ENCODE measurements around the gene ADORA3.

Gene ADORA3

GRCh38 chr1:111462370-111463028 lies 40.9 kb downstream of the ADORA3 start:
- Histone ChIP-seq H3K9ac (ENCODE audit: low read length) (no peak overlapping the region), H3K36me3 (ENCODE audit: control insufficient read depth in 1 of 2, insufficient read depth in 2 of 2, low read depth in 1 of 2, low read length in 2 of 2) (peaks cover 6 to 63% of the 10 kb centered on the region in 2 experiments), H3K27me3 (ENCODE audit: control insufficient read depth in 1 of 2, insufficient read depth in 1 of 2, low read length in 2 of 2) (no peaks in the 10 kb centered on the region), H3K23ac (ENCODE audit: low read length in 2 of 2) (no peak overlapping the region), H3K27ac (ENCODE audit: low read length, poor library complexity, severe bottlenecking) (peak overlapping the region; percentile 72), H2BK15ac (ENCODE audit: low read depth, poor library complexity, severe bottlenecking) (no peak overlapping the region), H2BK5ac (ENCODE audit: low read depth, low read length, poor library complexity, severe bottlenecking) (no peak overlapping the region), H2AFZ (ENCODE audit: low read depth, low read length) (no peak overlapping the region), H3K9me3 (ENCODE audit: control insufficient read depth, low read length) (no peaks in the 10 kb centered on the region), H3K4ac (ENCODE audit: low read depth in 1 of 2, low read length in 2 of 2) (no peak overlapping the region), H3K18ac (ENCODE audit: low read depth in 1 of 2, low read length in 2 of 2) (no peak overlapping the region), H3K14ac (ENCODE audit: low read length in 2 of 2) (no peak overlapping the region), H2BK12ac (ENCODE audit: low read length in 2 of 2) (no peak overlapping the region), H2AK5ac (ENCODE audit: low read length, severe bottlenecking) (no peak overlapping the region), H4K91ac (ENCODE audit: low read length) (no peak overlapping the region), H4K8ac (ENCODE audit: low read length) (no peak overlapping the region), H2BK120ac (ENCODE audit: low read depth, low read length) (no peak overlapping the region), H3K4me1 (ENCODE audit: control insufficient read depth, insufficient read depth, low read depth, low read length) (no peaks in the 10 kb centered on the region), H3K4me2 (ENCODE audit: low read length, poor library complexity, severe bottlenecking) (no peak overlapping the region), H3K79me1 (replicated peaks; ENCODE audit: low read length, poor library complexity, severe bottlenecking) (peaks cover 8% of the 10 kb centered on the region), H3K4me3 (ENCODE audit: insufficient read depth in 1 of 2, low read depth in 1 of 2, low read length in 2 of 2) (no peak overlapping the region)
- 75% methylated on average over 1 of the region's 4 CpGs for WGBS
- no peak for DNase-seq

DNA sequence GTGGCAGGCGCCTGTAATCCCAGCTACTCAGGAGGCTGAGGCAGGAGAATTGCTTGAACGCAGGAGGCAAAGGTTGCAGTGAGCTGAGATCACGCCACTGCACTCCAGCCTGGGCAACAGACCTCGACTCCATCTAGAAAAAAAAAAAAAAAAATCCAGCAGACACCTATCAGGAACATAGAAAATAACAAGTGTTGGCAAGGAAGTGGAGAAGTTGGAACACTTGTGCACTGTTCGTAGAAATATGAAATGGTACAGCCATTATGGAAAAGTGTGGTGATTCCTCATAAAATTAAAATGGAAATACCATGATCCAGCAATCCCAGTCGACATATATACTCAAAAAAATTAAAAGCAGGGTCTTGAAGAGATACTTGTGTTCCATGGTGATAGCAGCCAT lies 41.7 kb downstream of the ADORA3 start:
- Histone ChIP-seq H3K27ac (ENCODE audit: low read length, poor library complexity, severe bottlenecking) (peak overlapping the region; percentile 26), H3K4me3 (ENCODE audit: insufficient read depth in 1 of 2, low read depth in 1 of 2, low read length in 2 of 2) (no peak overlapping the region), H3K23ac (ENCODE audit: low read length in 2 of 2) (no peak overlapping the region), H3K79me1 (replicated peaks; ENCODE audit: low read length, poor library complexity, severe bottlenecking) (peaks cover 10% of the 10 kb centered on the region), H3K9me3 (ENCODE audit: control insufficient read depth, low read length) (no peaks in the 10 kb centered on the region), H2BK15ac (ENCODE audit: low read depth, poor library complexity, severe bottlenecking) (no peak overlapping the region), H3K27me3 (ENCODE audit: control insufficient read depth in 1 of 2, insufficient read depth in 1 of 2, low read length in 2 of 2) (no peaks in the 10 kb centered on the region), H4K8ac (ENCODE audit: low read length) (no peak overlapping the region), H3K18ac (ENCODE audit: low read depth in 1 of 2, low read length in 2 of 2) (no peak overlapping the region), H2AFZ (ENCODE audit: low read depth, low read length) (no peak overlapping the region), H3K14ac (ENCODE audit: low read length in 2 of 2) (no peak overlapping the region), H3K9ac (ENCODE audit: low read length) (no peak overlapping the region), H3K4me1 (ENCODE audit: control insufficient read depth, insufficient read depth, low read depth, low read length) (no peaks in the 10 kb centered on the region), H2BK5ac (ENCODE audit: low read depth, low read length, poor library complexity, severe bottlenecking) (no peak overlapping the region), H2BK12ac (ENCODE audit: low read length in 2 of 2) (no peak overlapping the region), H4K91ac (ENCODE audit: low read length) (no peak overlapping the region), H3K36me3 (ENCODE audit: control insufficient read depth in 1 of 2, insufficient read depth in 2 of 2, low read depth in 1 of 2, low read length in 2 of 2) (peaks cover 9 to 71% of the 10 kb centered on the region in 2 experiments), H2AK5ac (ENCODE audit: low read length, severe bottlenecking) (no peak overlapping the region), H2BK120ac (ENCODE audit: low read depth, low read length) (no peak overlapping the region), H3K4ac (ENCODE audit: low read depth in 1 of 2, low read length in 2 of 2) (no peak overlapping the region), H3K4me2 (ENCODE audit: low read length, poor library complexity, severe bottlenecking) (no peak overlapping the region)
- no peak for DNase-seq
- WGBS, result 100% methylated on average over 2 of the region's 6 CpGs

- H3K36me3 ChIP-seq (ENCODE audit: control insufficient read depth in 1 of 2, insufficient read depth in 2 of 2, low read depth in 1 of 2, low read length in 2 of 2), result peaks cover 9 to 93% of the 10 kb centered on the region in 2 experiments
- H3K14ac ChIP-seq (ENCODE audit: low read length in 2 of 2), result no peak overlapping the region
- no peak for DNase-seq
- H3K4me1 ChIP-seq (ENCODE audit: control insufficient read depth, insufficient read depth, low read depth, low read length), result peaks cover 3% of the 10 kb centered on the region
- H4K8ac ChIP-seq (ENCODE audit: low read length), result no peak overlapping the region
- H2BK120ac ChIP-seq (ENCODE audit: low read depth, low read length), result no peak overlapping the region
- no peak overlapping the region for H2AK5ac ChIP-seq (ENCODE audit: low read length, severe bottlenecking)
- no CpG with 5 or more reads among the region's 3 CpGs for WGBS
- H3K18ac ChIP-seq (ENCODE audit: low read depth in 1 of 2, low read length in 2 of 2), result no peak overlapping the region
- no peak overlapping the region for H2AFZ ChIP-seq (ENCODE audit: low read depth, low read length)
- no peak overlapping the region for H4K91ac ChIP-seq (ENCODE audit: low read length)
- H3K23ac ChIP-seq (ENCODE audit: low read length in 2 of 2), result no peak overlapping the region
- H3K4me3 ChIP-seq (ENCODE audit: insufficient read depth in 1 of 2, low read depth in 1 of 2, low read length in 2 of 2), result no peak overlapping the region
- no peak overlapping the region for H3K9ac ChIP-seq (ENCODE audit: low read length)
- H3K4ac ChIP-seq (ENCODE audit: low read depth in 1 of 2, low read length in 2 of 2), result no peak overlapping the region
- no peak overlapping the region for H2BK5ac ChIP-seq (ENCODE audit: low read depth, low read length, poor library complexity, severe bottlenecking)
- peaks cover 24% of the 10 kb centered on the region for H3K79me1 ChIP-seq (replicated peaks; ENCODE audit: low read length, poor library complexity, severe bottlenecking)
- H3K27me3 ChIP-seq (ENCODE audit: control insufficient read depth in 1 of 2, insufficient read depth in 1 of 2, low read length in 2 of 2), result no peaks in the 10 kb centered on the region
- H2BK15ac ChIP-seq (ENCODE audit: low read depth, poor library complexity, severe bottlenecking), result no peak overlapping the region
- H3K4me2 ChIP-seq (ENCODE audit: low read length, poor library complexity, severe bottlenecking), result no peak overlapping the region
- no peak overlapping the region for H2BK12ac ChIP-seq (ENCODE audit: low read length in 2 of 2)
- no peaks in the 10 kb centered on the region for H3K9me3 ChIP-seq (ENCODE audit: control insufficient read depth, low read length)
- H3K27ac ChIP-seq (ENCODE audit: low read length, poor library complexity, severe bottlenecking), result no peak overlapping the region
Observed at GRCh38 chr1:111455642-111456031, 47.8 kb downstream of the ADORA3 start.

GRCh38 chr1:111454859-111455641 lies 48.4 kb downstream of the ADORA3 start:
- no peak for DNase-seq
- H2BK120ac ChIP-seq (ENCODE audit: low read depth, low read length), result no peak overlapping the region
- WGBS, result 100% methylated on average over 2 of the region's 5 CpGs

More at GRCh38 chr1:111454859-111455641, 48.4 kb downstream of the ADORA3 start:
- no peaks in the 10 kb centered on the region for H3K27me3 ChIP-seq (ENCODE audit: control insufficient read depth in 1 of 2, insufficient read depth in 1 of 2, low read length in 2 of 2)
- H3K23ac ChIP-seq (ENCODE audit: low read length in 2 of 2), result no peak overlapping the region
- no peak overlapping the region for H3K27ac ChIP-seq (ENCODE audit: low read length, poor library complexity, severe bottlenecking)
- H3K4me1 ChIP-seq (ENCODE audit: control insufficient read depth, insufficient read depth, low read depth, low read length), result peaks cover 3% of the 10 kb centered on the region
- peak overlapping the region; percentile 2 for H3K9ac ChIP-seq (ENCODE audit: low read length)
- no peak overlapping the region for H4K91ac ChIP-seq (ENCODE audit: low read length)
- H3K9me3 ChIP-seq (ENCODE audit: control insufficient read depth, low read length), result no peaks in the 10 kb centered on the region
- H3K4ac ChIP-seq (ENCODE audit: low read depth in 1 of 2, low read length in 2 of 2), result no peak overlapping the region
- H3K14ac ChIP-seq (ENCODE audit: low read length in 2 of 2), result no peak overlapping the region
- H2BK5ac ChIP-seq (ENCODE audit: low read depth, low read length, poor library complexity, severe bottlenecking), result no peak overlapping the region
- H3K18ac ChIP-seq (ENCODE audit: low read depth in 1 of 2, low read length in 2 of 2), result no peak overlapping the region
- H3K4me3 ChIP-seq (ENCODE audit: insufficient read depth in 1 of 2, low read depth in 1 of 2, low read length in 2 of 2), result no peak overlapping the region
- peaks cover 9 to 89% of the 10 kb centered on the region in 2 experiments for H3K36me3 ChIP-seq (ENCODE audit: control insufficient read depth in 1 of 2, insufficient read depth in 2 of 2, low read depth in 1 of 2, low read length in 2 of 2)
- no peak overlapping the region for H4K8ac ChIP-seq (ENCODE audit: low read length)
- no peak overlapping the region for H2BK12ac ChIP-seq (ENCODE audit: low read length in 2 of 2)
- H3K79me1 ChIP-seq (replicated peaks; ENCODE audit: low read length, poor library complexity, severe bottlenecking), result peaks cover 24% of the 10 kb centered on the region
- H2BK15ac ChIP-seq (ENCODE audit: low read depth, poor library complexity, severe bottlenecking), result no peak overlapping the region
- no peak overlapping the region for H2AFZ ChIP-seq (ENCODE audit: low read depth, low read length)
- H3K4me2 ChIP-seq (ENCODE audit: low read length, poor library complexity, severe bottlenecking), result no peak overlapping the region
- H2AK5ac ChIP-seq (ENCODE audit: low read length, severe bottlenecking), result no peak overlapping the region
